HG03064 (cell line): Measurements from ENCODE around the gene OTOG.

ENCODE experiments used
- ATAC-seq: cut with Tn5 transposase; IDR thresholded peaks from one replicate; pipeline ENCODE4 v1.9.1; 2021; ENCODE audit warnings: low read depth; ENCODE audit not compliant: unreplicated experiment

The OTOG gene

GRCh38 chr11:17580271-17580670 is 33.2 kb downstream of the OTOG start:
- ATAC-seq: no peak

GRCh38 chr11:17581036-17581731 is 34.1 kb downstream of the OTOG start:
- no peak for ATAC-seq

- no peak for ATAC-seq
Measured at GRCh38 chr11:17581732-17582053, 34.6 kb downstream of the OTOG start.

GRCh38 chr11:17585911-17586695 is 39.0 kb downstream of the OTOG start:
- ATAC-seq: no peak

GRCh38 chr11:17588166-17588565 is 41.1 kb downstream of the OTOG start:
- no peak for ATAC-seq

- no peak for ATAC-seq
Measured at GRCh38 chr11:17588721-17589120, 41.7 kb downstream of the OTOG start.

- no peak for ATAC-seq
Measured at GRCh38 chr11:17590463-17590862, 43.4 kb downstream of the OTOG start.

- ATAC-seq: no peak
Measured at GRCh38 chr11:17591293-17591692, 44.2 kb downstream of the OTOG start.

GRCh38 chr11:17593466-17594245 is 46.6 kb downstream of the OTOG start:
- ATAC-seq: no peak

GRCh38 chr11:17594686-17595192 is 47.7 kb downstream of the OTOG start:
- no peak for ATAC-seq

GRCh38 chr11:17595526-17596309 is 48.7 kb downstream of the OTOG start:
- no peak for ATAC-seq

- ATAC-seq: no peak
Measured at GRCh38 chr11:17596310-17596669, 49.2 kb downstream of the OTOG start.

GRCh38 chr11:17596711-17597110 is 49.7 kb downstream of the OTOG start:
- ATAC-seq: no peak

- no peak for ATAC-seq
Measured at GRCh38 chr11:17597770-17598169, 50.7 kb downstream of the OTOG start.

- peak; percentile 81 for ATAC-seq
Measured at GRCh38 chr11:17598700-17599459, 51.8 kb downstream of the OTOG start.

GRCh38 chr11:17599460-17599925 is 52.4 kb downstream of the OTOG start:
- no peak for ATAC-seq

GRCh38 chr11:17600316-17601255 is 53.5 kb downstream of the OTOG start:
- ATAC-seq: no peak

- no peak for ATAC-seq
Measured at GRCh38 chr11:17601256-17601671, 54.2 kb downstream of the OTOG start.

GRCh38 chr11:17601676-17602075 is 54.6 kb downstream of the OTOG start:
- ATAC-seq: no peak
